Spleen (tissue), 11 donors: ENCODE measurements around the gene ASXL3. TPM values are rescaled to one million over a fixed set of nuclear protein-coding genes. Genes with fewer than 3 reads are reported as not detected.

ENCODE experiments used
- DNase-seq: peaks from one replicate; pipeline ENCODE4 v3.0.0-alpha.2; 2020
- H3K27ac ChIP-seq, 8 donors: fragments of 200-600 bp; sonication (generic) in 7 of 8; 1 replicate in 4 of 8; 2 replicates in 4 of 8; pipeline versions ENCODE4 v1.5.0 to v1.8.0; 2016 to 2021; ENCODE audit warnings: inconsistent platforms in 4 of 8, mild to moderate bottlenecking in 4 of 8, moderate library complexity in 1 of 8
- H3K27me3 ChIP-seq, 7 donors: fragments of 200-600 bp; sonication (generic) in 6 of 7; replicated peaks in 1 of 7; 1 replicate in 4 of 7; 2 replicates in 3 of 7; pipeline versions ENCODE4 v1.5.0 to v1.8.0; 2016 to 2021; ENCODE audit warnings: inconsistent platforms in 3 of 7, mild to moderate bottlenecking in 1 of 7
- H3K36me3 ChIP-seq, 6 donors: fragments of 200-600 bp; sonication (generic) in 5 of 6; 1 replicate in 4 of 6; 2 replicates in 2 of 6; pipeline versions ENCODE4 v1.5.0 to v1.8.0; 2016 to 2021; ENCODE audit warnings: inconsistent platforms in 2 of 6
- H3K4me1 ChIP-seq, 6 donors: fragments of 200-600 bp; sonication (generic) in 5 of 6; 1 replicate in 3 of 6; 2 replicates in 3 of 6; pipeline versions ENCODE4 v1.5.0 to v1.8.0; 2016 to 2021; ENCODE audit warnings: inconsistent platforms in 3 of 6
- H3K4me3 ChIP-seq, 8 donors: fragments of 200-600 bp; sonication (generic) in 7 of 8; 1 replicate in 4 of 8; 2 replicates in 4 of 8; pipeline versions ENCODE4 v1.5.0 to v1.8.0; 2016 to 2021; ENCODE audit warnings: inconsistent platforms in 4 of 8, mild to moderate bottlenecking in 4 of 8, moderate library complexity in 2 of 8
- H3K9me3 ChIP-seq, 8 donors: fragments of 200-600 bp; sonication (generic) in 7 of 8; 1 replicate in 4 of 8; 2 replicates in 4 of 8; pipeline versions ENCODE4 v1.5.0 to v1.8.0; 2016 to 2021; ENCODE audit warnings: inconsistent platforms in 4 of 8
- CTCF ChIP-seq, 11 experiments: fragments of 200-600 bp in 7 of 11; fragments of 450-650 bp in 4 of 11; sonication (generic) in 4 of 11; IDR thresholded peaks in 8 of 11; conservative IDR thresholded peaks in 3 of 11; 1 replicate in 7 of 11; 2 replicates in 4 of 11; pipeline versions ENCODE4 v1.4.0 to v1.8.0; 2016 to 2021; ENCODE audit warnings: antibody characterized with exemption in 11 of 11, inconsistent platforms in 4 of 11, mild to moderate bottlenecking in 1 of 11
- POLR2A ChIP-seq, 3 donors: fragments of 450-650 bp; IDR thresholded peaks; one replicate each; pipeline ENCODE4 v1.5.1; 2017; ENCODE audit warnings: antibody characterized with exemption in 3 of 3, mild to moderate bottlenecking in 1 of 3
- POLR2AphosphoS5 ChIP-seq, 3 donors: sonication (generic); formaldehyde crosslinking; IDR thresholded peaks; one replicate each; pipeline ENCODE4 v1.5.1; 2017; ENCODE audit warnings: antibody characterized with exemption in 3 of 3
- WGBS, 5 donors: extraction: QIAGEN DNeasy Blood & Tissue Kit in 3 of 5; methylation state at CpG; one replicate each; pipeline versions ENCODE4 v1.1.5 to v1.1.7; 2013 to 2018; 5-methylcytosine and 5-hydroxymethylcytosine counted together
- intact Hi-C: fragments of 100-400 bp; cut with DNase I; formaldehyde crosslinking; loops from one replicate; pipeline ENCODE4 v1.15.0; 2023; ENCODE audit warnings: low total_unique reads
- polyA plus RNA-seq, 3 donors: library from polyadenylated mRNA; stranded (reverse); fragments of 200-250 nt; gene quantifications; one replicate each; pipeline ENCODE4 v1.2.1, GENCODE V29; 2013
- total RNA-seq, 7 donors: library from RNA; depleted of rRNA in 3 of 7; stranded (reverse); fragments of >200 nt in 3 of 7; fragmentation: NEBNext Ultra II Directional in 4 of 7; extraction: Animal tissue kit (Norgen Biotek cat#: 25700) in 4 of 7; gene quantifications; one replicate each; pipeline versions ENCODE4 v1.1.0 to v1.2.1, GENCODE V29; 2016 to 2021
- donor health status: healthy with polysubstance abuse.
- donor health status: DM: no; HTN: no; CAD: no; lungs with moderate emphysema.
- donor health status: DM: no; HTN: no; CAD: no.
- donor health status: Bipolar disorder and iron deficiency.
- donor health status: healthy.
- donor health status: DM: no; HTN: no; CAD: no.
- donor health status: DM: yes; HTN: yes; CAD: no.

The ASXL3 gene
- total and polyA plus RNA-seq, 10 donors = 0.02 to 3.5 (median 0.76) TPM

GRCh38 chr18:33581856-33582255 is 3.8 kb downstream of the ASXL3 start:
- no peak for DNase-seq
- 64 to 72% (median 67%) methylated on average over 2 of the region's 2 CpGs for WGBS, 5 donors
- TF ChIP-seq POLR2A (IDR thresholded peaks at IDR 0.05) (no peak), CTCF (IDR thresholded peaks at IDR 0.05 in 8 of 11, conservative IDR thresholded peaks at IDR 0.05 in 3 of 11) (no peak), POLR2AphosphoS5 (IDR thresholded peaks at IDR 0.05) (no peak)
- intact Hi-C loops = no loop called here
- H3K27me3 ChIP-seq = peaks cover 0 to 38% (median 10%) of the 10 kb centered on the region in 7 donors
- H3K4me3 ChIP-seq = no peak overlapping the region
- H3K36me3 ChIP-seq = no peaks in the 10 kb centered on the region
- H3K27ac ChIP-seq = peak overlapping the region in 1 of 8 donors; percentile 1
- peaks cover 0 to under 1% (median 0%) of the 10 kb centered on the region in 8 donors for H3K9me3 ChIP-seq
- peaks cover 0 to 19% (median 6%) of the 10 kb centered on the region in 6 donors for H3K4me1 ChIP-seq

- intact Hi-C loops = no loop called here
- Histone ChIP-seq H3K4me3 (no peak overlapping the region), H3K36me3 (no peaks in the 10 kb centered on the region), H3K27ac (no peak overlapping the region), H3K9me3 (peaks cover 0 to 17% (median 11%) of the 10 kb centered on the region in 8 donors), H3K27me3 (peaks cover 0 to 19% (median 0%) of the 10 kb centered on the region in 7 donors), H3K4me1 (peaks cover 0 to 7% (median 0%) of the 10 kb centered on the region in 6 donors)
- no peak for DNase-seq
- TF ChIP-seq POLR2AphosphoS5 (IDR thresholded peaks at IDR 0.05) = no peak
- TF ChIP-seq CTCF (IDR thresholded peaks at IDR 0.05 in 8 of 11, conservative IDR thresholded peaks at IDR 0.05 in 3 of 11) = no peak
- no peak for TF ChIP-seq POLR2A (IDR thresholded peaks at IDR 0.05)
- 80 to 93% (median 87%) methylated on average over 1 of the region's 1 CpG for WGBS, 5 donors
These were observed 5.9 kb downstream of the ASXL3 start for GRCh38 chr18:33583901-33584300.

- peaks cover 0 to 10% (median 0%) of the 10 kb centered on the region in 7 donors for H3K27me3 ChIP-seq
- 64 to 78% (median 70%) methylated on average over 3 of the region's 3 CpGs for WGBS, 5 donors
- H3K9me3 ChIP-seq = peaks cover 0 to 17% (median 11%) of the 10 kb centered on the region in 8 donors
- H3K4me3 ChIP-seq = no peak overlapping the region
- peak overlapping the region in 2 of 8 donors; percentile 15 to 27 for H3K27ac ChIP-seq
- no peak for TF ChIP-seq POLR2AphosphoS5 (IDR thresholded peaks at IDR 0.05)
- no peak for TF ChIP-seq CTCF (IDR thresholded peaks at IDR 0.05 in 8 of 11, conservative IDR thresholded peaks at IDR 0.05 in 3 of 11)
- TF ChIP-seq POLR2A (IDR thresholded peaks at IDR 0.05) = no peak
- H3K36me3 ChIP-seq = no peaks in the 10 kb centered on the region
- DNase-seq = no peak
- no peaks in the 10 kb centered on the region for H3K4me1 ChIP-seq
- intact Hi-C loops = no loop called here
These were observed 6.8 kb downstream of the ASXL3 start for GRCh38 chr18:33584548-33585430.

GRCh38 chr18:33585431-33585775 is 7.4 kb downstream of the ASXL3 start:
- Histone ChIP-seq H3K27ac (peak overlapping the region in 2 of 8 donors; percentile 15 to 27), H3K9me3 (peaks cover 0 to 17% (median 11%) of the 10 kb centered on the region in 8 donors), H3K27me3 (peaks cover 0 to 4% (median 0%) of the 10 kb centered on the region in 7 donors), H3K36me3 (no peaks in the 10 kb centered on the region), H3K4me1 (no peaks in the 10 kb centered on the region), H3K4me3 (no peak overlapping the region)
- WGBS, 5 donors = 74 to 91% (median 85%) methylated on average over 3 of the region's 3 CpGs
- TF ChIP-seq POLR2A (IDR thresholded peaks at IDR 0.05) (no peak), POLR2AphosphoS5 (IDR thresholded peaks at IDR 0.05) (no peak), CTCF (IDR thresholded peaks at IDR 0.05 in 8 of 11, conservative IDR thresholded peaks at IDR 0.05 in 3 of 11) (no peak)
- intact Hi-C loops = no loop called here
- no peak for DNase-seq
